ENCODE results near the gene ZBED4. TPM values are rescaled to one million over a fixed set of nuclear protein-coding genes. Genes with fewer than 3 reads are reported as not detected.

ZBED4 gene
- total and polyA plus RNA-seq, 2 of the 13 experiments (the other 11 are each of a cell fraction or from before 2014, with no cell fraction given), result 5.4 to 9.6 TPM

- peak; percentile 40 for TF ChIP-seq ASH2L (IDR thresholded peaks at IDR 0.05; ENCODE audit: insufficient read length, low read depth, low read length)
- no peak for TF ChIP-seq BCL6 (CRISPR knock-in tag; IDR thresholded peaks at IDR 0.05)
- TF ChIP-seq KDM2A (CRISPR knock-in tag; IDR thresholded peaks at IDR 0.05; ENCODE audit: borderline replicate concordance, low read depth), result no peak
- no peak for TF ChIP-seq GMEB1 (CRISPR knock-in tag; IDR thresholded peaks at IDR 0.05; ENCODE audit: borderline replicate concordance)
- no peak for TF ChIP-seq ZMYM3 (CRISPR knock-in tag; IDR thresholded peaks at IDR 0.05)
- peak; percentile 54 for TF ChIP-seq SAP130 (CRISPR knock-in tag; IDR thresholded peaks at IDR 0.05; ENCODE audit: low read depth)
- TF ChIP-seq GLMP (CRISPR knock-in tag; IDR thresholded peaks at IDR 0.05; ENCODE audit: borderline replicate concordance), result no peak
- TF ChIP-seq NR2F6 (IDR thresholded peaks at IDR 0.05), result no peak
- no peak for TF ChIP-seq NR2F6 (CRISPR knock-in tag; IDR thresholded peaks at IDR 0.05)
- no peak for TF ChIP-seq ADNP (CRISPR knock-in tag; IDR thresholded peaks at IDR 0.05)
- TF ChIP-seq BATF2 (CRISPR knock-in tag; IDR thresholded peaks at IDR 0.05), result no peak
- no peak for TF ChIP-seq HMGXB4 (CRISPR knock-in tag; IDR thresholded peaks at IDR 0.05; ENCODE audit: borderline replicate concordance in 1 of 2, low read depth in 1 of 2)
- 0 out of 2 replicates have a peak, but pooled peaks have one; percentile 42 for TF ChIP-seq IRF9 (CRISPR knock-in tag; IDR thresholded peaks at IDR 0.05; ENCODE audit: borderline replicate concordance)
- no peak for TF ChIP-seq ZBTB3 (CRISPR knock-in tag; IDR thresholded peaks at IDR 0.05; ENCODE audit: borderline replicate concordance, low read depth)
- no peak for TF ChIP-seq ZSCAN29 (CRISPR knock-in tag; conservative IDR thresholded peaks at IDR 0.05)
- no peak for TF ChIP-seq ZBTB1 (CRISPR knock-in tag; IDR thresholded peaks at IDR 0.05; ENCODE audit: borderline replicate concordance)
- TF ChIP-seq TEF (CRISPR knock-in tag; IDR thresholded peaks at IDR 0.05), result no peak
- TF ChIP-seq ELF1 (CRISPR knock-in tag; IDR thresholded peaks at IDR 0.05), result peak; percentile 24; the same call in 1 of the 2 replicates
- no peak for TF ChIP-seq ZUFSP (CRISPR knock-in tag; IDR thresholded peaks at IDR 0.05; ENCODE audit: borderline replicate concordance)
- TF ChIP-seq RFX3 (CRISPR knock-in tag; IDR thresholded peaks at IDR 0.05), result no peak
- TF ChIP-seq SKI (IDR thresholded peaks at IDR 0.05; ENCODE audit: partially characterized antibody), result no peak
Observed at GRCh38 chr22:49855251-49855911, 1.7 kb downstream of the ZBED4 start (continued).

All from HepG2 (cell line).